ENCODE data around the gene ASXL1.

DNA sequence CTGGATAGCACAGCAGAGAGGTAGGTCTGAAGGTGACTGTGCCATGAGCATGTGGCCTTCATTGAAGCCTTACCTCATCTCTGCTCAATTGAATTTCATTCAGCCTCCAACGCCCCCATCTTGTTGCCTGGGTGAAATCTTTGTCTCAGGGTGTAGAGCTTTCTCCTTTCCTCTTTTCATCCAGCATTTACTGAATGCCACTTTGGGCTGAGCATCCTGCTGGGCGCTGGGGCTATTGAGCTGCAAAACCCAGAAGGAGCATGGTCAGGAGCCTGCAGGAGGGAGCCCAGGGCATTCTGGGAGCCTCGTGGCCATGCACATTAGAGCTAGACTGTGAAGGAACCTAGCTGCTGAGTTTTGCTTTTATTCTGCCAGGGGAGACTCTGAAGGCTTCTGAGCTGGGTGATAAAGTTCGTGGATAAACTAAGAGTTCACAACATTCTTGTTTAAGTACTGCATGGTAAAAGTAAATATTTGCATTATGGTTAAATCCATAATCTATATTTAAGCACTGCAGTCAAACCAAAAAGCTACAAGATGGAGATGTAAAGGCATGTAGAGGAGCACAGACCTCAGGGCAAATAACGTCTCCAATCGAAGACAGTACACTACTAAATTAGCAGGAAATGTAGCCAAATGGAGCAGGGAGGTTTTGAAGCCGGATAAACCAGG lies 13.2 kb upstream of the ASXL1 start:
- TF ChIP-seq, protein P1, sequence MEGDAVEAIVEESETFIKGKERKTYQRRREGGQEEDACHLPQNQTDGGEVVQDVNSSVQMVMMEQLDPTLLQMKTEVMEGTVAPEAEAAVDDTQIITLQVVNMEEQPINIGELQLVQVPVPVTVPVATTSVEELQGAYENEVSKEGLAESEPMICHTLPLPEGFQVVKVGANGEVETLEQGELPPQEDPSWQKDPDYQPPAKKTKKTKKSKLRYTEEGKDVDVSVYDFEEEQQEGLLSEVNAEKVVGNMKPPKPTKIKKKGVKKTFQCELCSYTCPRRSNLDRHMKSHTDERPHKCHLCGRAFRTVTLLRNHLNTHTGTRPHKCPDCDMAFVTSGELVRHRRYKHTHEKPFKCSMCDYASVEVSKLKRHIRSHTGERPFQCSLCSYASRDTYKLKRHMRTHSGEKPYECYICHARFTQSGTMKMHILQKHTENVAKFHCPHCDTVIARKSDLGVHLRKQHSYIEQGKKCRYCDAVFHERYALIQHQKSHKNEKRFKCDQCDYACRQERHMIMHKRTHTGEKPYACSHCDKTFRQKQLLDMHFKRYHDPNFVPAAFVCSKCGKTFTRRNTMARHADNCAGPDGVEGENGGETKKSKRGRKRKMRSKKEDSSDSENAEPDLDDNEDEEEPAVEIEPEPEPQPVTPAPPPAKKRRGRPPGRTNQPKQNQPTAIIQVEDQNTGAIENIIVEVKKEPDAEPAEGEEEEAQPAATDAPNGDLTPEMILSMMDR (IDR thresholded peaks at IDR 0.05) = no peak
- TF ChIP-seq POLR2AphosphoS5 (IDR thresholded peaks at IDR 0.05) (no peak), EP300 (IDR thresholded peaks at IDR 0.05) (no peak), POLR2A (IDR thresholded peaks at IDR 0.05) (no peak)
